Fibroblast of gingiva (primary cell): ENCODE results near the gene ARL6IP1.
"Not testable (repeated sequence)": the region's sequence is repeated elsewhere in the genome, so short reads cannot be mapped to it uniquely, and the experiment has no call there.

Experiments
- DNase-seq: peaks from one replicate; pipeline ENCODE4 v3.0.0-alpha.2; 2011; ENCODE audit warnings: low read depth

ARL6IP1 gene

GRCh38 chr16:18759598-18760520 is 41.5 kb downstream of the ARL6IP1 start:
- DNase-seq: not testable (repeated sequence)

GRCh38 chr16:18757960-18758660 is 43.2 kb downstream of the ARL6IP1 start:
- not testable (repeated sequence) for DNase-seq

GRCh38 chr16:18756639-18757038 is 44.7 kb downstream of the ARL6IP1 start:
- DNase-seq: not testable (repeated sequence)

GRCh38 chr16:18742870-18743269 is 58.5 kb downstream of the ARL6IP1 start:
- not testable (repeated sequence) for DNase-seq
